ENCODE results near the gene KLHL22.

Gene KLHL22

GRCh38 chr22:20439556-20439927 lies 56.1 kb downstream of the KLHL22 start:
- H3K9me3 ChIP-seq (ENCODE audit: control insufficient read depth in 1 of 2, low read length in 2 of 2), result no peaks in the 10 kb centered on the region
- no peak overlapping the region for H3K9ac ChIP-seq (ENCODE audit: low read depth in 1 of 2, low read length in 2 of 2)
- H3K4me3 ChIP-seq (ENCODE audit: low read depth in 1 of 2, low read length in 2 of 2), result no peak overlapping the region
- H3K27me3 ChIP-seq (ENCODE audit: control insufficient read depth in 1 of 2, insufficient read depth in 2 of 2, low read length in 2 of 2), result peaks cover 35% of the 10 kb centered on the region in 2 donors
- H3K27ac ChIP-seq (ENCODE audit: low read depth, low read length), result no peak overlapping the region
- H3K36me3 ChIP-seq (ENCODE audit: control insufficient read depth in 1 of 2, insufficient read depth in 2 of 2, low read length in 2 of 2), result peaks cover 4 to 14% of the 10 kb centered on the region in 2 donors
- peaks cover 0 to 28% of the 10 kb centered on the region in 2 donors for H3K4me1 ChIP-seq (ENCODE audit: control insufficient read depth in 1 of 2, insufficient read depth in 2 of 2, low read length in 2 of 2)

- Histone ChIP-seq H3K9ac (ENCODE audit: low read depth in 1 of 2, low read length in 2 of 2) (peak overlapping the region; percentile 25 to 43), H3K4me3 (ENCODE audit: low read depth in 1 of 2, low read length in 2 of 2) (peak overlapping the region in 1 of 2 donors; percentile 51), H3K4me1 (ENCODE audit: control insufficient read depth in 1 of 2, insufficient read depth in 2 of 2, low read length in 2 of 2) (peaks cover 0 to 28% of the 10 kb centered on the region in 2 donors), H3K36me3 (ENCODE audit: control insufficient read depth in 1 of 2, insufficient read depth in 2 of 2, low read length in 2 of 2) (peaks cover 4 to 9% of the 10 kb centered on the region in 2 donors), H3K9me3 (ENCODE audit: control insufficient read depth in 1 of 2, low read length in 2 of 2) (no peaks in the 10 kb centered on the region), H3K27me3 (ENCODE audit: control insufficient read depth in 1 of 2, insufficient read depth in 2 of 2, low read length in 2 of 2) (peaks cover 39 to 41% of the 10 kb centered on the region in 2 donors), H3K27ac (ENCODE audit: low read depth, low read length) (no peak overlapping the region)
Measured at GRCh38 chr22:20438678-20439492, 56.7 kb downstream of the KLHL22 start.

GRCh38 chr22:20438427-20438677 lies 57.2 kb downstream of the KLHL22 start:
- peaks cover 0 to 28% of the 10 kb centered on the region in 2 donors for H3K4me1 ChIP-seq (ENCODE audit: control insufficient read depth in 1 of 2, insufficient read depth in 2 of 2, low read length in 2 of 2)
- peak overlapping the region; percentile 25 to 43 for H3K9ac ChIP-seq (ENCODE audit: low read depth in 1 of 2, low read length in 2 of 2)

GRCh38 chr22:20437613-20438426 lies 57.8 kb downstream of the KLHL22 start, which contains the start of gene SCARF2:
Gene SCARF2, minus strand, starts transcription at chr22:20437825. Its CDS starts 71 bp downstream, at chr22:20437754.
- H3K27me3 ChIP-seq (ENCODE audit: control insufficient read depth in 1 of 2, insufficient read depth in 2 of 2, low read length in 2 of 2), result peaks cover 48 to 49% of the 10 kb centered on the region in 2 donors
- H3K4me1 ChIP-seq (ENCODE audit: control insufficient read depth in 1 of 2, insufficient read depth in 2 of 2, low read length in 2 of 2), result peaks cover 0 to 28% of the 10 kb centered on the region in 2 donors
- H3K36me3 ChIP-seq (ENCODE audit: control insufficient read depth in 1 of 2, insufficient read depth in 2 of 2, low read length in 2 of 2), result peaks cover 4 to 9% of the 10 kb centered on the region in 2 donors
- no peaks in the 10 kb centered on the region for H3K9me3 ChIP-seq (ENCODE audit: control insufficient read depth in 1 of 2, low read length in 2 of 2)
- peak within 1 kb of the TSS; percentile 58 for H3K27ac ChIP-seq (ENCODE audit: low read depth, low read length)
- peak within 1 kb of the TSS; percentile 54 to 62 for H3K4me3 ChIP-seq (ENCODE audit: low read depth in 1 of 2, low read length in 2 of 2)
- H3K9ac ChIP-seq (ENCODE audit: low read depth in 1 of 2, low read length in 2 of 2), result peak within 1 kb of the TSS; percentile 38 to 43

More at GRCh38 chr22:20438427-20438677, 57.2 kb downstream of the KLHL22 start:
- Histone ChIP-seq H3K4me3 (ENCODE audit: low read depth in 1 of 2, low read length in 2 of 2) (peak overlapping the region; percentile 29 to 51), H3K9me3 (ENCODE audit: control insufficient read depth in 1 of 2, low read length in 2 of 2) (no peaks in the 10 kb centered on the region), H3K36me3 (ENCODE audit: control insufficient read depth in 1 of 2, insufficient read depth in 2 of 2, low read length in 2 of 2) (peaks cover 4 to 9% of the 10 kb centered on the region in 2 donors), H3K27ac (ENCODE audit: low read depth, low read length) (peak overlapping the region; percentile 58), H3K27me3 (ENCODE audit: control insufficient read depth in 1 of 2, insufficient read depth in 2 of 2, low read length in 2 of 2) (peaks cover 42 to 44% of the 10 kb centered on the region in 2 donors)

- H3K9me3 ChIP-seq (ENCODE audit: control insufficient read depth in 1 of 2, low read length in 2 of 2), result no peaks in the 10 kb centered on the region
- H3K27me3 ChIP-seq (ENCODE audit: control insufficient read depth in 1 of 2, insufficient read depth in 2 of 2, low read length in 2 of 2), result peaks cover 54 to 57% of the 10 kb centered on the region in 2 donors
- peak overlapping the region; percentile 32 to 38 for H3K9ac ChIP-seq (ENCODE audit: low read depth in 1 of 2, low read length in 2 of 2)
- H3K27ac ChIP-seq (ENCODE audit: low read depth, low read length), result peak overlapping the region; percentile 20
- H3K36me3 ChIP-seq (ENCODE audit: control insufficient read depth in 1 of 2, insufficient read depth in 2 of 2, low read length in 2 of 2), result peaks cover under 1 to 4% of the 10 kb centered on the region in 2 donors
- H3K4me1 ChIP-seq (ENCODE audit: control insufficient read depth in 1 of 2, insufficient read depth in 2 of 2, low read length in 2 of 2), result peaks cover 0 to 21% of the 10 kb centered on the region in 2 donors
- H3K4me3 ChIP-seq (ENCODE audit: low read depth in 1 of 2, low read length in 2 of 2), result peak overlapping the region; percentile 54 to 62
Measured at GRCh38 chr22:20436768-20437612, 58.6 kb downstream of the KLHL22 start.

GRCh38 chr22:20436307-20436767 lies 59.3 kb downstream of the KLHL22 start:
- no peak overlapping the region for H3K27ac ChIP-seq (ENCODE audit: low read depth, low read length)
- H3K9me3 ChIP-seq (ENCODE audit: control insufficient read depth in 1 of 2, low read length in 2 of 2), result no peaks in the 10 kb centered on the region
- peaks cover 2 to 22% of the 10 kb centered on the region in 2 donors for H3K4me1 ChIP-seq (ENCODE audit: control insufficient read depth in 1 of 2, insufficient read depth in 2 of 2, low read length in 2 of 2)
- H3K36me3 ChIP-seq (ENCODE audit: control insufficient read depth in 1 of 2, insufficient read depth in 2 of 2, low read length in 2 of 2), result peaks cover 0 to 4% of the 10 kb centered on the region in 2 donors
- peak overlapping the region; percentile 54 to 62 for H3K4me3 ChIP-seq (ENCODE audit: low read depth in 1 of 2, low read length in 2 of 2)
- H3K27me3 ChIP-seq (ENCODE audit: control insufficient read depth in 1 of 2, insufficient read depth in 2 of 2, low read length in 2 of 2), result peaks cover 60% of the 10 kb centered on the region in 2 donors
- H3K9ac ChIP-seq (ENCODE audit: low read depth in 1 of 2, low read length in 2 of 2), result no peak overlapping the region

GRCh38 chr22:20435436-20436306 lies 59.9 kb downstream of the KLHL22 start:
- peaks cover 63 to 67% of the 10 kb centered on the region in 2 donors for H3K27me3 ChIP-seq (ENCODE audit: control insufficient read depth in 1 of 2, insufficient read depth in 2 of 2, low read length in 2 of 2)

GRCh38 chr22:20434773-20435172 lies 60.8 kb downstream of the KLHL22 start:
- H3K9me3 ChIP-seq (ENCODE audit: control insufficient read depth in 1 of 2, low read length in 2 of 2), result no peaks in the 10 kb centered on the region
- no peaks in the 10 kb centered on the region for H3K36me3 ChIP-seq (ENCODE audit: control insufficient read depth in 1 of 2, insufficient read depth in 2 of 2, low read length in 2 of 2)
- H3K9ac ChIP-seq (ENCODE audit: low read depth in 1 of 2, low read length in 2 of 2), result no peak overlapping the region
- peaks cover 13 to 37% of the 10 kb centered on the region in 2 donors for H3K4me1 ChIP-seq (ENCODE audit: control insufficient read depth in 1 of 2, insufficient read depth in 2 of 2, low read length in 2 of 2)
- no peak overlapping the region for H3K4me3 ChIP-seq (ENCODE audit: low read depth in 1 of 2, low read length in 2 of 2)
- H3K27ac ChIP-seq (ENCODE audit: low read depth, low read length), result no peak overlapping the region
- H3K27me3 ChIP-seq (ENCODE audit: control insufficient read depth in 1 of 2, insufficient read depth in 2 of 2, low read length in 2 of 2), result peaks cover 72 to 76% of the 10 kb centered on the region in 2 donors

More at GRCh38 chr22:20435436-20436306, 59.9 kb downstream of the KLHL22 start:
- peaks cover 6 to 29% of the 10 kb centered on the region in 2 donors for H3K4me1 ChIP-seq (ENCODE audit: control insufficient read depth in 1 of 2, insufficient read depth in 2 of 2, low read length in 2 of 2)
- H3K9me3 ChIP-seq (ENCODE audit: control insufficient read depth in 1 of 2, low read length in 2 of 2), result no peaks in the 10 kb centered on the region
- H3K36me3 ChIP-seq (ENCODE audit: control insufficient read depth in 1 of 2, insufficient read depth in 2 of 2, low read length in 2 of 2), result peaks cover 0 to 2% of the 10 kb centered on the region in 2 donors
- H3K4me3 ChIP-seq (ENCODE audit: low read depth in 1 of 2, low read length in 2 of 2), result peak overlapping the region; percentile 21 to 54
- no peak overlapping the region for H3K27ac ChIP-seq (ENCODE audit: low read depth, low read length)
- H3K9ac ChIP-seq (ENCODE audit: low read depth in 1 of 2, low read length in 2 of 2), result no peak overlapping the region

GRCh38 chr22:20434264-20434751 lies 61.3 kb downstream of the KLHL22 start:
- Histone ChIP-seq H3K27ac (ENCODE audit: low read depth, low read length) (no peak overlapping the region), H3K36me3 (ENCODE audit: control insufficient read depth in 1 of 2, insufficient read depth in 2 of 2, low read length in 2 of 2) (no peaks in the 10 kb centered on the region), H3K4me3 (ENCODE audit: low read depth in 1 of 2, low read length in 2 of 2) (no peak overlapping the region), H3K9me3 (ENCODE audit: control insufficient read depth in 1 of 2, low read length in 2 of 2) (no peaks in the 10 kb centered on the region), H3K4me1 (ENCODE audit: control insufficient read depth in 1 of 2, insufficient read depth in 2 of 2, low read length in 2 of 2) (peaks cover 13 to 42% of the 10 kb centered on the region in 2 donors), H3K27me3 (ENCODE audit: control insufficient read depth in 1 of 2, insufficient read depth in 2 of 2, low read length in 2 of 2) (peaks cover 73 to 80% of the 10 kb centered on the region in 2 donors), H3K9ac (ENCODE audit: low read depth in 1 of 2, low read length in 2 of 2) (no peak overlapping the region)
